ENCODE measurements around the gene STX12. TPM values are rescaled to one million over a fixed set of nuclear protein-coding genes. Genes with fewer than 3 reads are reported as not detected.
"Not testable (repeated sequence)": the region's sequence is repeated elsewhere in the genome, so short reads cannot be mapped to it uniquely, and the experiment has no call there.

Gene STX12
- total and polyA plus RNA-seq, 5 donors, result 20.1 to 40.8 (median 29.6) TPM

DNA sequence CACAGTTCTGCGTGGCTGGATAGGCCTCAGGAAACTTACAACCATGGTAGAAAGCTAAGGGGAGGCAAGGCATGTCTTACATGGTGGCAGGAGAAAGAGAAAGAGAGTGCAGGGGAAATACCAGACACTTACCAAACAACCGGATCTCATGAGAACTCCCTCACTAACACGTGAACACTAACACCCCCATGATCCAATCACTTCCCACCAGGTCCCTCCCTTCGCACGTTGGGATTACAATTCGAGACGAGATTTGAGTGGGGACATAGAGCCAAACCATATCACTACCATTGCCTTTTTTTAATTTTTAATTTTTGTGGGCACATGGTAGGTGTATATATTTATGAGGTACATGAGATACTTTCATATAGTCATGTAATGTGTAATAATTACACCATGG is 33.7 kb downstream of the STX12 start:
- H3K27me3 ChIP-seq (ENCODE audit: control insufficient read depth, insufficient read depth), result no peaks in the 10 kb centered on the region
- intact Hi-C loops (cut with DNase I), result no loop called here
- WGBS, result 93% methylated on average over 7 of the region's 7 CpGs
- H3K4me1 ChIP-seq (ENCODE audit: control insufficient read depth, insufficient read depth, low read length), result no peaks in the 10 kb centered on the region
- DNase-seq (no peak), ATAC-seq (no peak)
- no peak overlapping the region for H3K4me3 ChIP-seq (ENCODE audit: low read length)
- no peak overlapping the region for H3K27ac ChIP-seq (ENCODE audit: low read length)
- H3K9me3 ChIP-seq (ENCODE audit: control insufficient read depth, low read length), result no peaks in the 10 kb centered on the region

DNA sequence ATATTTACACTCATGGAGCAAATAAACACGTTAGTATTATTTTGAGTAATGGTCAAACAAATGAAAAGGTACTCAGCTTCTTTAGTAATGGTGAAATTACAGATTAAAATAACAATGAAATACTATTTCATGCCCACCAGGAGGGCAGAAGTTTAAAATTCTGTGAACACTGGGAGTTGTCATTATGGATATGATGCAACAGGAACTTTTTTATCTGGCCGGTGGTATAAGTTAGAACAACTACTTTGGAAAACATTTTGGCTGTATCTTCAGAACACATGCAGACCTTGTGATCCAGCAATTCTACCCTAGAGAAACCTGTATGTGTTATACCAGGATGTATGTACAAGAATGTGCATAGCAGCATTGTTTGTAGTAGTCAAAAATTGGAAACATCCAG is 34.4 kb downstream of the STX12 start:
- no peak overlapping the region for H3K4me3 ChIP-seq (ENCODE audit: low read length)
- no peaks in the 10 kb centered on the region for H3K9me3 ChIP-seq (ENCODE audit: control insufficient read depth, low read length)
- DNase-seq (no peak), ATAC-seq (no peak)
- intact Hi-C loops (cut with DNase I), result no loop called here
- no peaks in the 10 kb centered on the region for H3K4me1 ChIP-seq (ENCODE audit: control insufficient read depth, insufficient read depth, low read length)
- 69% methylated on average over 2 of the region's 2 CpGs for WGBS
- no peaks in the 10 kb centered on the region for H3K27me3 ChIP-seq (ENCODE audit: control insufficient read depth, insufficient read depth)
- no peak overlapping the region for H3K27ac ChIP-seq (ENCODE audit: low read length)

DNA sequence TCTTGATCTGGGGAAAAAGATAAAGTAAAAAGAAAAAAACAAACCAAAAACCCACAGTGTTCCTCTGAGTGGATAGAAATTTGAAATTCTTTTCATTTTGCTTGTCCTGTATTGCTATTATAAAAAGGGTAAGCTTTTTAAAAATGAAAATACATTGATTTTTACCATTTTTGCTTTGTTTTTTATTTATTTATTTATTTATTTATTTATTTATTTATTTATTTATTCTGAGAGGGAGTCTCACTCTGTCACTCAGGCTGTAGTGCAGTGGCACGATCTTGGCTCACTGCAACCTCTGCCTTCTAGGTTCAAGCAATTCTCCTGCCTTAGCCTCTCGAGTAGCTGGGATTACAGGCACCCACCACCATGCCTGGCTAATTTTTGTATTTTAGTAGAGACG is 35.1 kb downstream of the STX12 start:
- WGBS, result 95% methylated on average over 3 of the region's 3 CpGs
- H3K4me3 ChIP-seq (ENCODE audit: low read length); ATAC-seq; intact Hi-C loops (cut with DNase I); H3K27ac ChIP-seq (ENCODE audit: low read length); DNase-seq; H3K4me1 ChIP-seq (ENCODE audit: control insufficient read depth, insufficient read depth, low read length); H3K9me3 ChIP-seq (ENCODE audit: control insufficient read depth, low read length); H3K27me3 ChIP-seq (ENCODE audit: control insufficient read depth, insufficient read depth): not testable (repeated sequence)

DNA sequence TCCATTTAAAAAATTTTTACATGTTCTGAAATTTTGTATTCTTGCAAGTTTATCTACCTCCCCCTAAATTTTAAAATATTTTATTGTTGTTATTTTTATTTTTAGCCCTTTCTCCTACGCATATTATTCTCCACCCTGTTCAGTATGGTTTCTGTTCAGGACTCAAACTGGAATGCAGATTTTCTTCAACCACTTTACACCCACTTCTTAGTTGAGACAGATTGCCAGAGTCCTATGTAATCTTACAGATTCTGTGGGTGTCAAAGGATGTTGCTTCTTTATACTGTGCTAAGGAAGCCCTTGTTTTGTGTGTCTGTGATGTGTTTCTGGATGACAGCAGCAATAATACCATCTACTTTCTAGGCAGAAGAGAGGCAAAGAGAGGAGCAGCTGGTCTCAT is 36.9 kb downstream of the STX12 start:
- ATAC-seq, result no peak
- WGBS, result 77% methylated on average over 1 of the region's 1 CpG
- H3K4me3 ChIP-seq (ENCODE audit: low read length), result no peak overlapping the region

DNA sequence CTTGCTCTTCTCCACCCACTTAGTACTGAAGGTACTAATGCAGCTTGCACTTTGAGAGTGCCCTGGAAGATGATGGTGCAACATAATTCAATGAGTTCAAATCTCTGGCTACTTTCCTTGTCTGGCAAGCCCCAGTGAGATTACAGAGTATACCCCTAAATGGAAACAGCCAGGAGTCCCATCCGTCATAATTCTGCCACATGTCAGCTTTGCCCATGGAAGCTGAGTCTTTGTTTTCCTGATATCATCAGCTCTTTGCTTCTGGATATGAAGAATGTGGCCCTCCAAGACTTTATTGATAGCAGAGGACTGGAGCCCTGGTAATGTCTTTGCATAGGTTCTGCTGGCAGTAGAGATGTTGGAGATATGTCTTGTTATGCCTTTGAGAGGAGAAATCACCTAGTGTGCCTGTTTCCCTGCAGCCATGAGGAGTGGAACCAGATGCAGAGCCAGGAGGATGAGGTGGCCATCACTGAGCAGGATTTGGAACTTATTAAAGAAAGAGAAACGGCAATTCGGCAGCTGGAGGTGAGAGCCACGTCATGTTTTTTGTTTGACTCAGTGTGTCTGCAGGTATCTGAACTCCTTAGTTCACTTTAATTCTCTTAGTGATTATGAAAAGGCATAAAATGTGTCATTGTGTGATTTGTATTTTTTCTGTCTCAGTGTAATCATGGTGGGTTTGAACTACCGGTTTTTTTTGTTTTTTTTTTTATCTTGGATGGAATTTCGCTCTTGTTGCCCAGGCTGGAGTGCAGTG is 38.9 kb downstream of the STX12 start:
- Histone ChIP-seq H3K4me1 (ENCODE audit: control insufficient read depth, insufficient read depth, low read length) (no peaks in the 10 kb centered on the region), H3K4me3 (ENCODE audit: low read length) (no peak overlapping the region), H3K9me3 (ENCODE audit: control insufficient read depth, low read length) (no peaks in the 10 kb centered on the region), H3K27ac (ENCODE audit: low read length) (no peak overlapping the region), H3K27me3 (ENCODE audit: control insufficient read depth, insufficient read depth) (no peaks in the 10 kb centered on the region)
- DNase-seq (no peak), ATAC-seq (no peak)
- 92% methylated on average over 6 of the region's 6 CpGs for WGBS
- intact Hi-C loops (cut with DNase I), result no loop called here

More for the DNA sequence above, 36.9 kb downstream of the STX12 start:
- Histone ChIP-seq H3K4me1 (ENCODE audit: control insufficient read depth, insufficient read depth, low read length) (no peaks in the 10 kb centered on the region), H3K9me3 (ENCODE audit: control insufficient read depth, low read length) (no peaks in the 10 kb centered on the region), H3K27me3 (ENCODE audit: control insufficient read depth, insufficient read depth) (no peaks in the 10 kb centered on the region), H3K27ac (ENCODE audit: low read length) (no peak overlapping the region)
- DNase-seq, result no peak
- intact Hi-C loops (cut with DNase I), result no loop called here

DNA sequence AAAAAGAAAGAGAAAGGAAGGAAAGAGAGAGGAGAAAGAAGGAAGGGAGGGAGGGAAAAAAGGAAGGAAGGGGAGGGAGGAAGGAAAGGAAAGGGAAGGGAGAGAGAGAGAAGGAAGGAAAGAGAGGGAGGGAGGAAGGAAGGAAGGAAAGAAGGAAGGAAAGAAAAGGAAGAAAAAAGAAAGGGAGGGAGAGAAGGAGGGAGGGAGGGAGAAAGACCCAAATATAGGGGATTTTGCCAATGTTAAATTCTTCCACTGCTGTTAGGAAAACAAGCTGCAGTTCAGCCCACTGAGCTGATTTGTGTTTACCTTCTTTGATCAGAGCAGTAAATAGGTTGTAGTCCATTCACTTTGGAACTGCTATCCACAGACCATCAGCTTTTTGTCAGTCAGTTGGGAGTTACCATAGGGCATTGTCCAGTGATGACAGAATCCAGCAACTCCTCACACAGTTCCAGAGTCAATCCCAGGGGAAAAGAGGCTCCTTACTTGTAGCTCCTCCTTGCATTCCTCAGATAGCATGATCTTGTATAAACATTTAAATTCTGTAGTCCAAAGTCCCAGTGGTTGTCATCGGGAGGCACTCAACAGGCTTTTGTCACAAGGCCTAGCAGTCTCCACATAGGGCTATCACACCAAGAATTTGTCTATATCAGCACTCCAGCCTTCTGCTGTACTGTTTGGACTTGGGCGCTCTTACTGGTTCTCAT is 44.1 kb downstream of the STX12 start:
- H3K27me3 ChIP-seq (ENCODE audit: control insufficient read depth, insufficient read depth), result no peaks in the 10 kb centered on the region
- no peaks in the 10 kb centered on the region for H3K9me3 ChIP-seq (ENCODE audit: control insufficient read depth, low read length)
- ATAC-seq (peak; percentile 81 to 94), DNase-seq (no peak)
- WGBS, result 33% methylated on average over 2 of the region's 2 CpGs
- no peak overlapping the region for H3K27ac ChIP-seq (ENCODE audit: low read length)
- intact Hi-C loops (cut with DNase I), result no loop called here
- H3K4me1 ChIP-seq (ENCODE audit: control insufficient read depth, insufficient read depth, low read length), result no peaks in the 10 kb centered on the region
- no peak overlapping the region for H3K4me3 ChIP-seq (ENCODE audit: low read length)

DNA sequence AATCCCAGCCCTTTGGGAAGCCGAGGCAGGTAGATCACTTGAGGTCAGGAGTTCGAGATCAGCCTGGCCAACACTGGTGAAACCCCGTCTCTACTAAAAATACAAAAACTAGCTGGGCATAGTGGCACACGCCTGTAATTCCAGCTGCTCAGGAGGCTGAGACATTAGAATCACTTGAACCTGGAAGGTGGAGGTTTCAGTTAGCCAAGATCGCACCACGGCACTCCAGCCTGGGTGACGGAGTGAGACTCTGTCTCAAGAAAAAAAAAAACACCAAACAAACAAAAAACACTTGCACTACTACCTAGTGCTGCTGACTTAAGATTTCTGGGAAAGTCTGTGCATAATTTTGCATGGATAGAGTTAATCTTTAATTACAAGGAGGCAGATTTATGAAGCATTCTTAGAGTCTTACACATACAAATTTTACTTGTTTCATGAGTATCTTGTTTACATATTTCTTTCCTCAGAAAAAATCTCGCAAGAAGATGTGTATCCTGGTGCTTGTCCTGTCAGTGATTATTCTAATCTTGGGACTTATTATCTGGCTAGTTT is 48.8 kb downstream of the STX12 start:
- Histone ChIP-seq H3K4me1 (ENCODE audit: control insufficient read depth, insufficient read depth, low read length) (no peaks in the 10 kb centered on the region), H3K4me3 (ENCODE audit: low read length) (no peak overlapping the region), H3K27me3 (ENCODE audit: control insufficient read depth, insufficient read depth) (no peaks in the 10 kb centered on the region), H3K9me3 (ENCODE audit: control insufficient read depth, low read length) (no peaks in the 10 kb centered on the region), H3K27ac (ENCODE audit: low read length) (no peak overlapping the region)
- DNase-seq, result no peak
- 88% methylated on average over 8 of the region's 8 CpGs for WGBS
- ATAC-seq, result no peak
- intact Hi-C loops (cut with DNase I), result no loop called here

DNA sequence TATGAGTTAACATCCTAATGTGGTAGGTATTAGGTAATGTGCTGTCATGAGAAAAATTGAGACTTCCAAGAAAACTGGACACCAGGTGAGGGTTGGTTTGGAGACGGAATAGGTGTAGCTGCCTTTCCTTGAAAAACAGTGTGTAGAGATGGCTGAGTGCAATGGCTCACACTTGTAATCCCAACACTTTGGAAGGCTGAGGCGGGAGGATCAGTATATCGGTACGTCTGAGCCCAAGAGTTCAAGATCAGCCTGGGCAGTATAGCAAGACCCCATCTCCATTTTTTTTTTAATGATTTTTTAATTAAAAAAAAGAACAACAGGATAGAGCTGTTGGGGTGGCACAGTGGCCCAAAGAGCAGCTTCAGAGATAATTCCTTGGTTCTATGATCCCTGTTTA is 50.8 kb downstream of the STX12 start:
- Histone ChIP-seq H3K9me3 (ENCODE audit: control insufficient read depth, low read length) (no peaks in the 10 kb centered on the region), H3K27ac (ENCODE audit: low read length) (no peak overlapping the region), H3K4me1 (ENCODE audit: control insufficient read depth, insufficient read depth, low read length) (no peaks in the 10 kb centered on the region), H3K27me3 (ENCODE audit: control insufficient read depth, insufficient read depth) (no peaks in the 10 kb centered on the region), H3K4me3 (ENCODE audit: low read length) (no peak overlapping the region)
- intact Hi-C loops (cut with DNase I), result no loop called here
- 97% methylated on average over 4 of the region's 4 CpGs for WGBS
- DNase-seq (no peak), ATAC-seq (no peak)

DNA sequence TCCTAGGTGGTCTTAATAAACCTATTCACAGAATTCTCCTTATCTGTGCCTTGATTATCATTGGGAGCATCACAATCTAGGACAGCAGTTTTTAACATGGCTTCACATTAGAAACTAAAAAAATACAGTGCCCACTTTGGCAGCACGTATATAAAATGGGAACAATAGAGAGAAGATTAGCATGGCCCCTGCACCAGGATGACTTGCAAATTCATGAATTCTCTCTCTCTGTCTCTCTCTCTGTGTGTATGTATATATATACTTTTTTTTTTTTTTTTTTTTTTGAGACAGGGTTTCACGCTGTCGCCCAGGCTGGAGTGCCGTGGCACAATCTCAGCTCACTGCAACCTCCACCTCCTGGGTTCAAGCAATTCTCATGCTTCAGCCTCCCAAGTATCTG is 51.4 kb downstream of the STX12 start:
- WGBS, result over 99% methylated on average over 4 of the region's 4 CpGs
- H3K9me3 ChIP-seq (ENCODE audit: control insufficient read depth, low read length), result no peaks in the 10 kb centered on the region
- H3K4me1 ChIP-seq (ENCODE audit: control insufficient read depth, insufficient read depth, low read length), result no peaks in the 10 kb centered on the region
- H3K27me3 ChIP-seq (ENCODE audit: control insufficient read depth, insufficient read depth), result no peaks in the 10 kb centered on the region
- DNase-seq, result no peak
- ATAC-seq, result no peak
- no peak overlapping the region for H3K27ac ChIP-seq (ENCODE audit: low read length)
- H3K4me3 ChIP-seq (ENCODE audit: low read length), result no peak overlapping the region
- intact Hi-C loops (cut with DNase I), result no loop called here

DNA sequence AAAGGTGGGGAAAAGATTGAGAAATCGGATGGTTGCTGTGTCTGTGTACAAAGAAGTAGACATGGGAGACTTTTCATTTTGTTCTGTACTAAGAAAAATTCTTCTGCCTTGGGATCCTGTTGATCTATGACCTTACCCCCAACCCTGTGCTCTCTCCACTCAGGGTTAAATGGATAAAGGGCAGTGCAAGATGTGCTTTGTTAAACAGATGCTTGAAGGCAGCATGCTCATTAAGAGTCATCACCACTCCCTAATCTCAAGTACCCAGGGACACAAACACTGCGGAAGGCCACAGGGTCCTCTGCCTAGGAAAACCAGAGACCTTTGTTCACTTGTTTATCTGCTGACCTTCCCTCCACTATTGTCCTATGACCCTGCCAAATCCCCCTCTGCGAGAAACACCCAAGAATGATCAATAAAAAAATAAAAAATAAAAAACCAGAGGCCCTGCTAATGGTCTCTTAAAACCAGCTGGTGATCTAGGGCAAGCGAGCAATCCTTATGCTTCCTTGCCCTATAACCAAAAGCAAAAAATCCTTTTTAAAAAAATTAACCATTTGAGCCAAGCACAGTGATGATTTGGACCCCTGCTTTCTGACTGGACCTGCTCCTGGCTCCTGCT is 56.4 kb downstream of the STX12 start:
- ATAC-seq; H3K27me3 ChIP-seq (ENCODE audit: control insufficient read depth, insufficient read depth); H3K4me1 ChIP-seq (ENCODE audit: control insufficient read depth, insufficient read depth, low read length); DNase-seq; H3K9me3 ChIP-seq (ENCODE audit: control insufficient read depth, low read length); intact Hi-C loops (cut with DNase I): not testable (repeated sequence)
- WGBS, result 89% methylated on average over 3 of the region's 4 CpGs
- Histone ChIP-seq H3K4me3 (ENCODE audit: low read length) (peak overlapping the region; percentile 87), H3K27ac (ENCODE audit: low read length) (peak overlapping the region; percentile 95)

All from right cardiac atrium (tissue), 5 donors.